Esophagus muscularis mucosa (tissue), 4 donors: Measurements from ENCODE around the gene ST3GAL2.

Experiments
- EP300 ChIP-seq: sonication (generic); formaldehyde crosslinking; IDR thresholded peaks from one replicate; pipeline ENCODE4 v1.6.1; 2017; ENCODE audit warnings: antibody characterized with exemption
- POLR2A ChIP-seq: fragments of 450-650 bp; IDR thresholded peaks from one replicate; pipeline ENCODE4 v1.6.1; 2017; ENCODE audit warnings: antibody characterized with exemption, moderate library complexity, mild to moderate bottlenecking, low read depth
- TF ChIP-seq, protein P1 (sequence below), 3 experiments: fragments of 200-600 bp in 2 of 3; fragments of 450-650 bp in 1 of 3; sonication (generic) in 2 of 3; IDR thresholded peaks; one replicate each; pipeline ENCODE4 v1.5.1; 2017 to 2019; ENCODE audit warnings: antibody characterized with exemption in 3 of 3, mild to moderate bottlenecking in 2 of 3, moderate library complexity in 1 of 3

DNA sequence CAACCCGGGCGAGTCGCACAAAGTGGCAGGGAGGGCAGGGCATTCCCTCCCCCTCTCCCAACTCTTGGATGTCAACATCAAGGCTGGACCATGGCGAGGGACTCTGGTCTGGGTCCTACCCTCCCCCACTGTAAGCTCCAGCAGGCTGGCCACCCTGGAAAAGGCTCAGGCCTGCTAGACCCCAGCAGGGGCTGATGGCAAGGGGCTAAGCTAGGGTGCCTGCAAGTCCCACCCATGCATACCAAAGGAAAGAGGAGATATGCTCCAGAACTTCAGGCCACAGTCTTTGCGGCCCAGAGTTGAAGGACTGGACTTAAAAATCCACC lies 19.9 kb downstream of the ST3GAL2 start:
- TF ChIP-seq, protein P1, sequence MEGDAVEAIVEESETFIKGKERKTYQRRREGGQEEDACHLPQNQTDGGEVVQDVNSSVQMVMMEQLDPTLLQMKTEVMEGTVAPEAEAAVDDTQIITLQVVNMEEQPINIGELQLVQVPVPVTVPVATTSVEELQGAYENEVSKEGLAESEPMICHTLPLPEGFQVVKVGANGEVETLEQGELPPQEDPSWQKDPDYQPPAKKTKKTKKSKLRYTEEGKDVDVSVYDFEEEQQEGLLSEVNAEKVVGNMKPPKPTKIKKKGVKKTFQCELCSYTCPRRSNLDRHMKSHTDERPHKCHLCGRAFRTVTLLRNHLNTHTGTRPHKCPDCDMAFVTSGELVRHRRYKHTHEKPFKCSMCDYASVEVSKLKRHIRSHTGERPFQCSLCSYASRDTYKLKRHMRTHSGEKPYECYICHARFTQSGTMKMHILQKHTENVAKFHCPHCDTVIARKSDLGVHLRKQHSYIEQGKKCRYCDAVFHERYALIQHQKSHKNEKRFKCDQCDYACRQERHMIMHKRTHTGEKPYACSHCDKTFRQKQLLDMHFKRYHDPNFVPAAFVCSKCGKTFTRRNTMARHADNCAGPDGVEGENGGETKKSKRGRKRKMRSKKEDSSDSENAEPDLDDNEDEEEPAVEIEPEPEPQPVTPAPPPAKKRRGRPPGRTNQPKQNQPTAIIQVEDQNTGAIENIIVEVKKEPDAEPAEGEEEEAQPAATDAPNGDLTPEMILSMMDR (IDR thresholded peaks at IDR 0.05): no peak
- TF ChIP-seq POLR2A (no peak), EP300 (no peak)
